ENCODE data around the gene STRIT1.
"Not testable (repeated sequence)": the region's sequence is repeated elsewhere in the genome, so short reads cannot be mapped to it uniquely, and the experiment has no call there.

The STRIT1 gene

GRCh38 chr3:155313300-155313699 is 19.8 kb upstream of the STRIT1 start:
- DNase-seq (ENCODE audit: low read depth), result no peak

- DNase-seq (ENCODE audit: low read depth), result no peak
Measured at GRCh38 chr3:155312781-155313180, 19.3 kb upstream of the STRIT1 start.

- no peak for DNase-seq (ENCODE audit: low read depth)
Measured at GRCh38 chr3:155309581-155309980, 16.1 kb upstream of the STRIT1 start.

GRCh38 chr3:155308831-155309230 is 15.3 kb upstream of the STRIT1 start:
- DNase-seq (ENCODE audit: low read depth), result no peak

- DNase-seq (ENCODE audit: low read depth), result no peak
Measured at GRCh38 chr3:155307183-155307582, 13.7 kb upstream of the STRIT1 start.

- DNase-seq (ENCODE audit: low read depth), result no peak
Measured at GRCh38 chr3:155304394-155304793, 10.9 kb upstream of the STRIT1 start.

GRCh38 chr3:155303540-155304097 is 10.1 kb upstream of the STRIT1 start:
- no peak for DNase-seq (ENCODE audit: low read depth)

- DNase-seq (ENCODE audit: low read depth), result no peak
Measured at GRCh38 chr3:155302891-155303290, 9.4 kb upstream of the STRIT1 start.

GRCh38 chr3:155302481-155302880 is 9.0 kb upstream of the STRIT1 start:
- DNase-seq (ENCODE audit: low read depth), result no peak

GRCh38 chr3:155297100-155297499 is 3.6 kb upstream of the STRIT1 start:
- DNase-seq (ENCODE audit: low read depth), result no peak

GRCh38 chr3:155296413-155296812 is 2.9 kb upstream of the STRIT1 start:
- no peak for DNase-seq (ENCODE audit: low read depth)

- DNase-seq (ENCODE audit: low read depth), result no peak
Measured at GRCh38 chr3:155292693-155293092, 790 bp downstream of the STRIT1 start.

- DNase-seq (ENCODE audit: low read depth), result no peak
Measured at GRCh38 chr3:155292133-155292532, 1.4 kb downstream of the STRIT1 start.

GRCh38 chr3:155286736-155287135 is 6.7 kb downstream of the STRIT1 start:
- no peak for DNase-seq (ENCODE audit: low read depth)

GRCh38 chr3:155285936-155286335 is 7.5 kb downstream of the STRIT1 start:
- no peak for DNase-seq (ENCODE audit: low read depth)

GRCh38 chr3:155283092-155284056 is 10.1 kb downstream of the STRIT1 start:
- DNase-seq (ENCODE audit: low read depth), result no peak

- DNase-seq (ENCODE audit: low read depth), result no peak
Measured at GRCh38 chr3:155282385-155283091, 10.9 kb downstream of the STRIT1 start.

GRCh38 chr3:155281912-155282311 is 11.6 kb downstream of the STRIT1 start:
- no peak for DNase-seq (ENCODE audit: low read depth)

GRCh38 chr3:155276089-155276488 is 17.4 kb downstream of the STRIT1 start:
- DNase-seq (ENCODE audit: low read depth), result not testable (repeated sequence)

GRCh38 chr3:155275159-155275754 is 18.2 kb downstream of the STRIT1 start:
- DNase-seq (ENCODE audit: low read depth), result not testable (repeated sequence)

- not testable (repeated sequence) for DNase-seq (ENCODE audit: low read depth)
Measured at GRCh38 chr3:155274435-155274834, 19.0 kb downstream of the STRIT1 start.

GRCh38 chr3:155271343-155271613 is 22.2 kb downstream of the STRIT1 start:
- no peak for DNase-seq (ENCODE audit: low read depth)
